Fibroblast of gingiva (primary cell): ENCODE measurements around the gene INSC.
"Not testable (repeated sequence)": the region's sequence is repeated elsewhere in the genome, so short reads cannot be mapped to it uniquely, and the experiment has no call there.

ENCODE experiments used
- DNase-seq: peaks from one replicate; pipeline ENCODE4 v3.0.0-alpha.2; 2011; ENCODE audit warnings: low read depth

The INSC gene, protein sequence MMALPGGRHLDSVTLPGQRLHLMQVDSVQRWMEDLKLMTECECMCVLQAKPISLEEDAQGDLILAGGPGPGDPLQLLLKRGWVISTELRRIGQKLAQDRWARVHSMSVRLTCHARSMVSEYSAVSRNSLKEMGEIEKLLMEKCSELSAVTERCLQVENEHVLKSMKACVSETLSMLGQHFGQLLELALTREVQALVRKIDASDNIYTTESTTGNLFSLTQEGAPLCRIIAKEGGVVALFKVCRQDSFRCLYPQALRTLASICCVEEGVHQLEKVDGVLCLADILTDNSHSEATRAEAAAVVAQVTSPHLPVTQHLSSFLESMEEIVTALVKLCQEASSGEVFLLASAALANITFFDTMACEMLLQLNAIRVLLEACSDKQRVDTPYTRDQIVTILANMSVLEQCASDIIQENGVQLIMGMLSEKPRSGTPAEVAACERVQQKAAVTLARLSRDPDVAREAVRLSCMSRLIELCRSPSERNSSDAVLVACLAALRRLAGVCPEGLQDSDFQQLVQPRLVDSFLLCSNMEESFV

DNA sequence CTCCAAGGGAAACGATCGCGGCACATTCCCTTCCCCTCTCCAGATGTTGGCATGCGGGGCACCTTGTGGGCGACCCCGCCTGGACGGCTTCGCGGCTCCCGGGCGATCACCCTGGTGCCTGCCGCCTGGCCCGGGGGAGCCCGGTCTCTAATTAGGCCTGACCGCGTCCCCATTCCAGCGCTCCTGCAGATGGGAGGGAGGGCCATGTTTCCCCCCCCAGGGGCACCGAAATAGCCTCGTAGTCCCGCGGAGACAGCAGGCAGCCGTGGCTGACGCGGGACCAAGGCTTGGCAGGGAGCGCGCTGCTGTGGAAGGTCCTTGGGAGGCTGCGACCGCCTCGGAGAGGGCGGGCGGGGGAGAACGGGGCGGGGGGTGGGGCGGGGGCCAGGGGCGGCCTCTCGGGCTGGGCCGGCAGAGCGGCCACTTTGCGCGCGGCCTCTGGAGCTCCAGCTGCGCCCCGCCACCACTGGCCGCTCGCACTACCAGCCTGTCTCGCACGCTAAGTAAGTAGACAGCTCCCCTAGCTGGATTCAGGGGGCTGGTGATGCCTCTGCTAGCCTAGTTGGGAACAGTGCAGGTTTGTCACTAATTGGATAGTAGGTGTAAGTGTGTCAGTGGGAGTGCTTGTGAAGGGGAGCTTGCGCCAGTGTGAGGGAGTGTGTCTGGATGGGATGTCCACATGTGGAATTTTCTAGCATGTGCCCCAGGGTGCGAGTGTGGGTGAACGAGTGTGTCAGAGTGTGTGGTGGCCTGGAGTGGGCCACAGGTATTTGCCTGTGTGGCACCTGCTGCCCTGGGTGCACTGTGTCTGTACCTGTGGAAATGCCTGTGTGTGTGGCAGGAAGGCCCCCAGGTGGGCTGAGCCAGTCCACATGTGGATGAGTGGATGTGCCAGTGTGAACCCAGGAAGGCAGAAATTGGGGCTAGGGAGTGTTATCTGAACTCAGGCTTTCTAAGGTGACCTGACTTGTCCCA, at the start of gene INSC:
Gene INSC (plus strand): TSS at position 423 of the 975 bp plus-strand sequence. CDS start 34,252 bp downstream, outside the sequence.
- peak; percentile 52 for DNase-seq

DNA sequence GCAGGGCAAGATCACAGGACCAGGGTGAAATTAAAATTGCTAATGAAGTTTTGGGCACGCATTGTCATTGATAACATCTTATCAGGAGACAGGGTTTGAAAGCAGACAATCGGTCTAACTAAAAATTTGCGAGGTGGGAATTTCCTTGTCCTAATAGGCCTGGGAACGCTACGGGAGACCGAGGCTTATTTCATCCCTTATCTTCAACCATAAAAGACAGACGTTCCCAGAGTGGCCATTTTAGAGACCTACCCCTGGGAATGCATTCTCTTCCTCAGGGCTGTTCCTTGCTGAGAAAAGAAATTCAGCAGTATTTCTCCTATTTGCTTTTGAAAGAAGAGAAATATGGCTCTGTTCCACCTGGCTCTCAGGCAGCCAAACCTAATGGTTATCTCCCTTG, 45.0 kb upstream of the INSC start:
- not testable (repeated sequence) for DNase-seq

DNA sequence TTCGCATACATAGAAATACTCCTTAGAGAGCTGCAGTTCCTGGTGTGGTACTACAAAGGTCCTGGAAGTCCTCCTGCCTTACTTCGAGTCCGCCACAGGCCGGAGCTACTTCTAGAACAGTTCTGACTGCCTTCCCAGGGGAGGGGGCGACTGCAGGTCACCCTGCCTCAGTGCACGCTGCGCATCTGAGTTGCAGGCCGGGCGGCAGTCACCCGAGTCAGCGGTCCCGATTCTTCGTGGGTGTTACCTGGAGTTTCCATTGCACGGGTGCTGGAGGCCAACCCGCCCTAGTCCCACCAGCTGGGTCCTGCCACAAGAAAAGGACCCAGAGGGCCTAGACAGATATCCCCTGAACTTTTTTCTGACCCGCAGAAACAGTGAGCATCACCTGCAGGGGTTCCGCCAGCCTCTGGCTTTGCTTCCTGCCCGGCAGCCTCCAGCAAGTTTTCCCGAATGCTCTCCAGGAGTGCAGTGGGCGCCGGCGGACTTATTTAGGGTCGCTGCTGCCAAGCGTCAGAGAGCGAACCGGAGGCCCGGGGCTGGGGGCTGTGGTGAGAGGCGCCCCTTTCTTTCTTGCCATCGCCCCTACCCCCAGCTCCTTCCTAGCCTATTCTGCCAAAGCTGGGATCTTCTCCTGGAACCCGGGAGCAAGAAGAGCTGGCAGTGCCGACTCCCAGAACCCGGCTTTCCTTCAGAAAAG, 43.0 kb upstream of the INSC start:
- no peak for DNase-seq

DNA sequence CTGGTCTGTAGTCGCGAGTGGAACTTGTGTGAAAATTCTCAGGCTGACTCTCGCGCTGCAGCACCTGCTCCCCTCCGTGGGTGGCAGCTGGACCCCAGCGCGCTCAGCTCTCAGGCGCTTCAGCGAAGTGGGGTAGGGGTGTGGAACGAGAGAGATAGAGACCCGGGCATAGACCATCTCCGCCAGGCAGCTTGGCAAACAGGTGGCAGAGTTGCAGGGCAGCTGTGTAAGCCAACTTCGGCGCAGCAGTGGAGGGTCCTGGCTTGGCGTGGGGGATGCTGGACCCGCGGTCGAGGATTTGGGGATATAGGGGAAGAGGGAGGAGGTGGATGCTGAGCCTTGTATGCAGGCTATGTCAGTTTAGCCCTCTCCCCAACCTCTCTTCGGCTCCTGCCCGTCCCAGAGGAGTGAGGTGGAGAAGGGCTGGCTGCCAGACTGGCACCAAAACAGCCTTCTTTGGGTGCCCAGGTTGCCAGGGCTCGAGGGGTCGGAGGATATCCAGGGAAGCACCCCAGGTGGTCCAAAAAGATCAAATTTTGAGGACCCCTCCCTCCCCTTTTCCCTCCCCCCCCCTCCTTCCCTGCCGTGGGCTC, 42.1 kb upstream of the INSC start:
- DNase-seq, result no peak

DNA sequence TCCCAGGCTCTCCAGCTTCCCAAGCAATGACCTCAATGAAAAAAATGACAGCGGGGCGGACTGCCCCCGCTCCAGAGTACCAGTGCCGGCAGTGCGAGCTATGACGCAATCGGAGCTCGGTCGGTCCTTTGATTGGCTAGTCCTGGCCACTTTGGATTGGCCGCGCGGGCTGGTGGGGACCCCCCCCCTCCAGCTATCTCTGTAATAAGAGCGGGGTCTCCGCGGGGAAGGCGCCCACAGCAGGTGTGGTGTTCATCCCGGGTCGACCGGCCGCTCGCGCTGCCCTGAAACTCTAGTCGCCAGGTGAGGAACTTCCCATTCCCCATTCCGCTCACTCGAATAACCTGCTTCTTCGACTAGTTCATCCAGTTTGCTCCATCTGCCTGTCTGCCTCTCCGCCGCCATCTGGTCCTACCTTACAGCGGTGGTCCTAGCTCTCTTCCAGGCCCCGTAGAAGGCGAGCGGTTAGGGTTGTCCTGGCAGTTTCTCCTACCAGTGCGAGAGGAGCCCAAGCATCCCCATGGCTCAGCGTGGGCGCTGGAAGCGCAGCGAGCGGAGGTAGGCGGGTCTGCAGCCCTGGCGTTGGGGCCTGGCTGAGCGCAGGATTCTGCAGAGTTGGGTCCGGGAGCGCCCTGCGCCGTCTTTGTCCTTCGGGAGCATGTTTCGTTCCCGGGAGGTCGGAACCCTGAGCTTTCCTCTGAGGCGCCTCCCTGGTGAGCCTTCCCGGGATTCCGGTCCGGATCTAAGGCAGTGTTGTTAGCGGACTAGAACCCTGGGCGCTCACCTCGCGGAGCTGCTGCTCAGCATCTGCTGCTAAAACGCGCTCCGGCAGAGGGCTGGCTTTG, 41.1 kb upstream of the INSC start, which contains the start of gene CALCB:
Gene CALCB (plus strand): TSS at position 233 of the 845 bp plus-strand sequence. CDS start 1,126 bp downstream, outside the sequence.
- no peak for DNase-seq

DNA sequence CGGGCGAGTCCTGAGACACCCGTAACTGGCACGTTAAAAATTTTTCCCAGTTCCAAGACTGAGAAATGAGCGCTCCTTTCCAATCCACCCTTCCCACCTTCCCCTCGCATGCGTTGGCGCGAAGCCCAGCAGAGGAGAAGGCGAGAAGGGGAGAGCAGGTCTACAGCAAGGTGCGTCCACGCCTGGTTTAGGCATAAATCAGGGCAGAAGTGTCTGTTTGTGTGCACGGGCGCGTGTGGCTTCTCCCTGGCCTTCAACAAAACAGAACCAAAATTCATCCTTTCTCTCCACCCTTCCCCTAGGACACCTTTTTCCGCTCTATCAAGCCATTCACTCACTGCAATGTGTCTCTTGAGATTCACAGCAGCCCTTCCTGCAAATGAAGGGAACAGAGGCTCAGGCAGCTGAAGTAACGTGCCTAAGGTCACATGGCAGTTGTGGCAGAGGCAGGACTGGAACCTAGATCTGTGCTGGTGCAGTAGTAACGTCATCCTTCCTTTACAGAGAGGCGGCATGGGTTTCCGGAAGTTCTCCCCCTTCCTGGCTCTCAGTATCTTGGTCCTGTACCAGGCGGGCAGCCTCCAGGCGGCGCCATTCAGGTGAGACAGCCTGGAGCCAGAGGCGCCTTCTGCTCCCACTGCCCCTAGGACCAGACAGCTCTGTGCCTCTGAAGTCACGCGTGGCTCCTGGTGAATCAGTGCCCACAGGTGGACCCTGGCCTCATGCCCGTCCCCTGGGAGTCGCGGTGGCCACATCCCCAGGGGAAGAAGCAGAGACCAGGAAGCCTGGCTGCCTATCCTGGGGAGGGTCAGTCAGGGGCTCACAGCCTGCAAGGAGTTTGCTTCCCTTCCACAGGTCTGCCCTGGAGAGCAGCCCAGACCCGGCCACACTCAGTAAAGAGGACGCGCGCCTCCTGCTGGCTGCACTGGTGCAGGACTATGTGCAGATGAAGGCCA, 40.2 kb upstream of the INSC start:
- DNase-seq, result peak; percentile 52

DNA sequence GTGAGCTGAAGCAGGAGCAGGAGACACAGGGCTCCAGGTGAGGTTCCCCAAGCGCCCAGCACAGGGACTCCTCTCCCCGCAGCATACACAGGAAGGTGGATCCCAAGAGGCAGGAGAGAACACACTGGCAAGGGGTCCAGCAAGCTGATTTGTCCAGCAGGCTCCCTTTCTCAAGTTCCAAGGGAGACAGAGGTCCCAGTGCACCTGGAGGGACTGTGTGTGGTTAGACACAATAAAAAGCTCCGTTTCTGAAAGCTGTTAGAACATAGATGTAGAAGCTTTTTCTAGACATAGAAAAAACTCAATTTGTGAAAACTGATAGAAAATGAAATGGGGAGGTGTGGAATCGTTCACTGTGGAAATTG, 39.6 kb upstream of the INSC start:
- no peak for DNase-seq

DNA sequence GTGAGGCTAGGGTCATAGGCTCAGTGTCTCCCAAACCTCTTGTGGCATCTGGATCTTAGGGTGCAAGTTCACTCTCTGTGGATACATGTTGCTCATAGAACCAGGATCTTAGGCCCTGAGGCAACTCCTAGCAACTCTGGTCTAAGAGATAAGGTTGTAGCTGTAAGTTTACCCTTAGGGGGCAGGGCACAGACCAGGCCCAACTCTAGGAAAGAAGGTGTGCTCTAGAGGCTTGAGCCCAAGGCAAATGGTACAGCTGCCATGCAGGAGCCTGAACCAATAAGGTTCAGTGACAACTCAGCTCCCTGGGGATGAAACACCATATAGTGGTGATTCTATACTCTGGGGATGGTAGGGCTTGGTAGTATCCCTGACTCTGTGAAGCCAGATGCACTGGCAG, 23.5 kb upstream of the INSC start:
- no peak for DNase-seq

DNA sequence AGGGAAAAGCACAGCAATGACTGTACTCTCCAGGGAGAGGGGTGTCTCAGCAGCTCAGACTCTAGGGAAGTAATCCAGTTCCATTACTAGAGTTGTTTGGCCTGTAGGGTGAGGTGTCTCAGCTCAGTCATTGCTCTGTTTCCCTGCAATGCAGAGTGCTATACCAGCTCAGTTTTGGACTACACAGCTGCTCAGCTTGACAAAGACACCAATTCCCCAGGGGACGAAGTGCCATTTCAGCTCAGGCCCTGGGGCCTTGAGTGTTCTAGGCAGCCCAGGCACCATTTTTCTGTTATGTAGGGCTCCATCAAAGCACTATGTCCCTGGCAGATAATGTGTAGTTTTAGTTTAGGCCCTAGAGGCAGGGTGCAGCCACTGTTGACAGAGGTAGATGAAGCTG, 23.1 kb upstream of the INSC start:
- no peak for DNase-seq

DNA sequence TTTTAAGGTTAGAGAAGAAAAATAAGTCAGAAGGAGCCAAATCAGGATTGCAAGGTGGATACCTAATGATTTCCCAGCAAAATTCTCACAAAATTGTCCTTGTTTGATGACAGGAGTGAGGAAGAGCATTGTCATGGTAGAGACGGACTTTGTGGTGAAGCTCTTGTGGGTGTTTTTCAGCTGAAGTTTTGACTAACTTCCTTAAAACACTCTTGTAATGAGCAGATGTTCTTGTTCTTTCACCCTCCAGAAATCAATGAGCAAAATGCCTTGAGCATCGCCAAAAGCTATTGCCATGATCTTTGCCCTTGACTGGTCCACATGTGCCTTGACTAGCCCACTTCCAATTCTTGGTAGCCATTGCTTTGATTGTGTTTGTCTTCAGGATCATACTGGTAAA, 21.3 kb upstream of the INSC start:
- DNase-seq, result no peak

DNA sequence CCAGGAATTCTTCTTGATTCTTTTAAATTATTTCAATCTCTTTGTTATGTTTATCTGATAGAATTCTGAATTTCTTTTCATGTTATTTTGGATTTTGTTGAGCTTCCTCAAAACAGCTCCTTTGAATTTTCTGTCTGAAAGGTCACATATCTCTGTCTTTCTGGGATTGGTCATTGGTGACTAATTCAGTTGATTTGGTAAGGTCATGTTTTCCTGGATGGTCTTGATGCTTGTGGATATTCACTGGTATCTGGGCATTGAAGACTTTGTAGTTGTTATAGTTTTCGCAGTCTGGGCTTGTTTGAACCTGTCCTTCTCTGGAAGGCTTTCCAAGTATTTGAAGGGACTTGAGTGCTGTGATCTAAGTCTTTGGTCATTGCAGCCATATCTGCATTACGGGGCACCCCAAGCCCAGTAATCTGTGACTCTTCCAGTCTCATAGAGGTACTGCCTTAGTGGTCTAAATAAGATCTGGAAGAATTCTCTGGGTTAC, 18.9 kb upstream of the INSC start:
- DNase-seq, result no peak

DNA sequence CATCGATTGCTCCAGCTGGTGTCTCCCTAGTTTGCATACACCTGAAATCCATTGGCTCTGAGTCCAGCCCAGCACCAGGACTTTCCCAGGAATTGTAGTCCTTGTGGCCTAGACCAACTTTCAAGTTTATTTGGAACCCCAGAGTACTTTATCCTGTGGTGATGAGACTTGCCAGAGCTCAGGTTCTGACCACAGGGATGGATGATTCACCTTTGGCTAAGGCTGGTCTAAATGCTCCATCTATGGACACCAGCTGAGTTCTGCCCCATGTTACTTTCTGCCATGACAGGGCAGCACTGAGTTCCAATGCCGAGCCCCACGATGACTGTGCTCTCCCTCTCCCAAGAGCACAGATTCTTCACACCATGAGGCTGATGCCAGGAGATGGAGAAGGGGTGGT, 17.3 kb upstream of the INSC start:
- no peak for DNase-seq

DNA sequence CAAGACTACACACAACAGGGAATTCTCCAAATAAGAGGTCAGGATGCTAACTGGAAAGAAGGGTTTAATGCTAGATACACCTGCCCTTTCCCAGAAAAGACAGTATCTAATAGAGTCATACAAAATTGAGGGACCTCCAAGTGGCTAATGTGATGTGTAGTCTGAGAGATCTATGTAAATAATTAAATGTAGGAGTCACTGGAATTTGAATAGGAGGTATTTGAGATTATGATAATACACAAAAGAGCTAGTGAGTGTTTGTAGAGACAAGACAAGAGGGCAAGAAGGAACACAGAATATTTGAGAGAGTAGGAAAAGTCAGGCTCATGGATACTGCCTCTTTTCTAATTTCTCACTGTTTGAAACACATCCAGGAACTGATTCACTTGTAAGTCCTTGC, 15.5 kb upstream of the INSC start:
- no peak for DNase-seq

DNA sequence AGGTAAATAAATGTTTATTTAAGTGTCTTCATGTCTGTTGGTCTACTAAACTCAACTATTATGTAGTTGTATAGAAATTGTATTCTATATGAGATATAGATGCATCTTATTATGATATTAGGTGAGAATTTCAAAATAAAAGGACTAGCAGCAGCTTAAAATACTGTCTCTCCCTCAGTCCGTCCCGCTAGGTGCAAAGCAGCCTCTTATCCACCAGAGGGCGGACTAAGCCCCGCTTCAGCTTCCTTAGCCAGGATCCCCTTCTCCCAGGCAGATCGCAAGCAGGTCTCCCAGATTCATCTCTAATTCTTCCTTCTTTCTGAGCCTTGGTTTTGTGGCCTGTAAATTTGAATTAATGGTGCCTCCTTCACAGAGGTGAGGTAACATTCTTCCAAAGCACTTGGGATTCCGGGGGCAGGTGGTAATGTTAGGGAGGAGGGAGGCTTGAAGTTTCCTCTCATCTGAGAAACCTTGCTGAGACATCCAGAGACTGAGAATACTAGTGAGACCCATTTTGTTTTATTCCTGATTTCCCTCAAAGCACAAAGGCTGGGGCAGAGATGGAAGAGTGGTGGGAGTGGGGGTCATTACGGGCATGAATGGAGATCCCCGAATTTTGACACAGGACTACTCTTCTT, 13.5 kb upstream of the INSC start:
- peak; percentile 67 for DNase-seq

DNA sequence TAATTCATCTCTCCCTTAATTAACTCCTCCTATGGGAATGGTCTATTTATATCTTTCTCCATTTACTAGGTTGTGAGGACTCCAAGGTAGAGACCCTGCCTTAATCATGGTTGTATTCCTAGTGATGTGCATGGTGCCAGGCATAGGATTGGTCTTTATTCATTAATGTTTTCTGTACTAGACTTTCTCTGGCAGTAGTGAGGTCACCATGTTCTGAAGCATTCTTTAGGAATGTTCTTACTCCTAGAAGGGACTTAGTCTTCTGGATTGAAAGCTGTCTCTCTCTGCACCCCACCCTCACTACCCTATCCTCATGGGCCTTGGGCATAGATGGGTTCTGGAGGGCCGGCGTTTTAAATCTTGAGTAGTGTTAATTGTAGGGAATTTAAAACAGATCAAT, 10.6 kb upstream of the INSC start:
- DNase-seq, result no peak

DNA sequence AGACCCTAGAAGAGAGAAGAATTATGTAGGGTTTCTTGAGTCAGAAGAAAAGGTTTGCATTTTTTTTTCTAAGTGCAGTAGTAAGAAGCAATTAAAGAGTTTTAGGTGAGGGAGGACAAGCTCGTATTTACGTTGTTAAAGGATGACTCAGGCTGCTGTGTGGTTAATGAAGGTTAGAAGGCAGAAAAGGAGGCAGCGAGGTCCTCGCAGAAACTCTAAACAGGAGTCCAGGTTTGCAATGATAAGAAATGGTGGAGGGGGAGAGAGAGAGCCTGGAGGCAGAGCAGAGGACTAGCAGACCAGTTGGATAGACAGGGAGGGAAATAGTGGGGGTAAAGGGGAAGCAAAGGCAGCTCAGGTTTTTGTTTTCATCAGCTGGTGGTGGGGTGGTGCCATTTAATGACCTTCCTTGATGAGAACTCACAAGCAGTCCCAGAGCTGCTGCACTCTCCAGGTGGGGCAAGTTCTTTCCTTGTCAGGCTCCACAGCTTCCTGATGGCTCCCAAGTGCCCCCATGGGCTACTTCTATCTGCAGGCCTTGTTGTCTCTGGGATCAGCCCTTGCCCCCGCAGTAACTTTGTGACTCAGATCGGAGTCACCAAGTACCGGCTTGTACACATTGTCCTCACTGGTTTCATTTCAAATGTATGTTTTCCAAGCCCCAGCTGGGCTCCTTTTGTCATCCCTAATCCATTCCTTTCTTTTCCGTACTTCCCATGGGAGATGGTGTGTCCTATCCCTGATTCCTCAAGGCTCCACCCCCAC, 8.3 kb upstream of the INSC start:
- DNase-seq, result peak; percentile 49

DNA sequence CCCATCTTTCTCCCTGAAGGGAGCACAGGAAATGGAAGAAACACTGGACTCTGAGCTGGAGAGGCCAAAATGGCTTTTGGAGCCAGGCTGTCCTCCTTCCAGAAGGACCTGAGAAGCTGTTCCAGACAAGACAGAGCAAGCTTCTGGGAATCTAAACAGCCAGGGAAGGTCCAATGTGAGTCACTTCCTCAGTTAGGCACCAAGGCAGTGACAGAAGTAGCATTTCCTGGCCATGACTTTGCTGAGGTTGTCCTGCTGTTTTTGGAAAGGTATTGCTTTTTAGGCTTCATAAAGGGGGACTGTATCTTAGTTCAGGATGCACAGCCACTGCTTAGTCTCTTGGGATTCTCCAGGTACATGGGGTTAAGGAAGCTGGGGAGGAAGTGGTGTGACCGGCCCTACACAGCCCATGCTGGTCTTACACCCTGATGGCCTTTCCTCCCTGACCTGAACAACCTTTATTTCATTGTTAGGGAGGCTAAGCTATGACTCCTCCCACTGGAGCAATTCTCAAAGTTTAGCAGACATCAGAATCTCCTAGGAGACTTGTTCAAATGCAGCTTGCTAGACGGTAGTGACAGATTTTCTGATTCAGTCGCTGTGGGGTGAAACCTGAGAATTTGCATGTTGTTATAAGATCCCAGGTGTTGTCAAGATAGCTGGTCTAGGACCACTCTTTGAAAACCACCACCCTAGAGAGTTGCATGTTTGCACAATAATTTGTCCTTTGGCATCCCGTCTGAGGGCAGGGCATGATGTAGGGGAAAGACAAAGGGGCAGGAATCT, 6.8 kb upstream of the INSC start:
- DNase-seq, result no peak
